Measurements from ENCODE around the gene SMAD3.
"Not testable (repeated sequence)": the region's sequence is repeated elsewhere in the genome, so short reads cannot be mapped to it uniquely, and the experiment has no call there.

Gene SMAD3

GRCh38 chr15:67145710-67146109 lies 80.3 kb downstream of the SMAD3 start:
- no peak for DNase-seq (ENCODE audit: low spot score)

GRCh38 chr15:67146234-67146633 lies 80.8 kb downstream of the SMAD3 start:
- no peak for DNase-seq (ENCODE audit: low spot score)

- peak; percentile 86 for DNase-seq (ENCODE audit: low spot score)
Observed at GRCh38 chr15:67146875-67147381, 81.5 kb downstream of the SMAD3 start.

GRCh38 chr15:67147396-67147949 lies 82.1 kb downstream of the SMAD3 start:
- no peak for DNase-seq (ENCODE audit: low spot score)

GRCh38 chr15:67148196-67148701 lies 82.8 kb downstream of the SMAD3 start:
- DNase-seq (ENCODE audit: low spot score), result peak; percentile 82

GRCh38 chr15:67149068-67149772 lies 83.8 kb downstream of the SMAD3 start:
- DNase-seq (ENCODE audit: low spot score), result no peak

GRCh38 chr15:67149773-67150022 lies 84.3 kb downstream of the SMAD3 start:
- DNase-seq (ENCODE audit: low spot score), result no peak

GRCh38 chr15:67150023-67150860 lies 84.8 kb downstream of the SMAD3 start:
- peak; percentile 98 for DNase-seq (ENCODE audit: low spot score)

- no peak for DNase-seq (ENCODE audit: low spot score)
Observed at GRCh38 chr15:67152429-67152828, 87.0 kb downstream of the SMAD3 start.

- not testable (repeated sequence) for DNase-seq (ENCODE audit: low spot score)
Observed at GRCh38 chr15:67153044-67153443, 87.6 kb downstream of the SMAD3 start.

- no peak for DNase-seq (ENCODE audit: low spot score)
Observed at GRCh38 chr15:67154249-67154648, 88.8 kb downstream of the SMAD3 start.

GRCh38 chr15:67156426-67156825 lies 91.0 kb downstream of the SMAD3 start:
- DNase-seq (ENCODE audit: low spot score), result no peak

GRCh38 chr15:67156834-67157233 lies 91.4 kb downstream of the SMAD3 start:
- DNase-seq (ENCODE audit: low spot score), result no peak

GRCh38 chr15:67157521-67158252 lies 92.3 kb downstream of the SMAD3 start:
- no peak for DNase-seq (ENCODE audit: low spot score)

- DNase-seq (ENCODE audit: low spot score), result no peak
Observed at GRCh38 chr15:67158367-67158766, 93.0 kb downstream of the SMAD3 start.

GRCh38 chr15:67161412-67161811 lies 96.0 kb downstream of the SMAD3 start:
- DNase-seq (ENCODE audit: low spot score), result no peak

- peak; percentile 59 for DNase-seq (ENCODE audit: low spot score)
Observed at GRCh38 chr15:67161881-67162280, 96.5 kb downstream of the SMAD3 start.

- DNase-seq (ENCODE audit: low spot score), result no peak
Observed at GRCh38 chr15:67163180-67163579, 97.8 kb downstream of the SMAD3 start.

GRCh38 chr15:67164401-67164791 lies 99.0 kb downstream of the SMAD3 start:
- DNase-seq (ENCODE audit: low spot score), result peak; percentile 50

GRCh38 chr15:67164811-67165253 lies 99.4 kb downstream of the SMAD3 start:
- DNase-seq (ENCODE audit: low spot score), result no peak

GRCh38 chr15:67165254-67166253 lies 100.2 kb downstream of the SMAD3 start:
- no peak for DNase-seq (ENCODE audit: low spot score)
